ENCODE measurements around the gene GSAP.

Gene GSAP

DNA sequence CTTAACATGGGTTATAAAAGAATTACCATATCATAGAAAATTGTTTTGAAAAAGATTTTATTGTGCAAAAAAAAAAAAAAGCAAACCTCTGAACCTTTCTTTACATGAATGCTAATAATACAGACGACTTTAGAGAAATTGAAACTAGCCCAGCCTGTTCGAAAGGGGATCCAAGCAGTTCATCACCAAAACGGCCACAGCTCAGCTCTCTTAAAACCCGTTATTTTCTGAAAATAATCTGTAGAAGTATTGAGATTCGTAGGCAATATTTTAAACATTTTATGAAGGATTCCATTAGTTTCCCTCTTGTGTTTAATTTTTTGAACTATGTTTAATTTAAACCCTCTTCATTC, 9.9 kb upstream of the GSAP start:
- TF ChIP-seq POLR2A (IDR thresholded peaks at IDR 0.05; ENCODE audit: low read length): no peak
- no peak for TF ChIP-seq GATA1 (IDR thresholded peaks at IDR 0.05; ENCODE audit: low read depth, low read length)
- no peak for DNase-seq

- TF ChIP-seq GATA1 (IDR thresholded peaks at IDR 0.05; ENCODE audit: low read depth, low read length) (no peak), POLR2A (IDR thresholded peaks at IDR 0.05; ENCODE audit: low read length) (no peak)
- no peak for DNase-seq
Measured at GRCh38 chr7:77425101-77426051, 9.2 kb upstream of the GSAP start.

DNA sequence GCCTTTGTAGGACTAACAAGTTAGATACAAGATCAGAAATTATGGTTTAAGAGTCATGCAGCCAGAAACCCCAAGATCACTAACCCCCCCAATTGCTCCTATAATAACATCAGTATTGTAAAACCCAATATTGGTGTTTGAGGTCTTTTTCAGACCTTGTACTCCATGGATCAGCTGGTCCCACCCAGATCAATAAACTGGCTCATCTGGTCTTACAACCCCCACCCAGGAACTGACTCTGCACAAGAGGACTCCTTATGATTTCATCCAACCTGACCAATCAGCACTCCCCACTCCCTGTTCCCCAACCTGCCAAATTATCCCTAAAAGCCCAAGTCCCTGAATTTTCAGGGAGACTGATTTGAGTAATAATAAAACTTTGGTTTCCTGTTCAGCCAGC, 6.4 kb upstream of the GSAP start:
- no peak for TF ChIP-seq POLR2A (IDR thresholded peaks at IDR 0.05; ENCODE audit: low read length)
- no peak for TF ChIP-seq GATA1 (IDR thresholded peaks at IDR 0.05; ENCODE audit: low read depth, low read length)
- no peak for DNase-seq

DNA sequence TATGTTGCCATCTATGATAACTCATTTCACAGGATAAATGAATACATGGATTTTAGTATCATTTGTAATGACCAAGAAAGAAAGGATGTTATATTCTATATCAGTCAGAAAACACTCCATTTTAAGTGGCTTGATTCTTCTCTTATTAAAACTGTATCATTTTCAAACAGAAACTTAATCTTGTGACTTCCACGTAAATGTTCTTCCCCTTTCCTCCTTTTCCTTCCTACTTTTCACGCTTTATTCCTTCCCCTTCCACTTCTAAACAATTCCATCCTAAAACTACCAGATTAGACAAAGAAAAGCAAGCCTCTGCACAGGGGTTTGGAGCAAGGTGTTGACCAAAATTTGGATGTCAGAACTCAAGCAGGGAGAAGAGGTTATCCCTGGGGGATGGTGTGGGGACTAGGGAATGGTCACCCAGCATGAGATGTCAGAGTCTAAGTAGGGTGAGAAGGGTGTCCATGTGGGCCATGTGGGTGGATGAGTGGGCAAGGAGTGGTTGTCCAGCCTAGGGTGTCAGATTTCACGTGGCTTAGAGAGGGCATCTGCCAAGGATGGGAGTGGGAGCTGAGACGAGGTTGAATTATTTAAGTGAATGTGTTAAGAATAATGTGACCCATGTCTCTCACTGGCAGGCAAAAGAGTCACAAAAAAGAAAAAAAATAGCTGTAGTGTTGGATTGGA, 5.0 kb upstream of the GSAP start:
- no peak for DNase-seq
- TF ChIP-seq POLR2A (IDR thresholded peaks at IDR 0.05; ENCODE audit: low read length): no peak
- TF ChIP-seq GATA1 (IDR thresholded peaks at IDR 0.05; ENCODE audit: low read depth, low read length): no peak

GRCh38 chr7:77420438-77420837, 4.3 kb upstream of the GSAP start:
- DNase-seq: no peak
- TF ChIP-seq POLR2A (IDR thresholded peaks at IDR 0.05; ENCODE audit: low read length) (no peak), GATA1 (IDR thresholded peaks at IDR 0.05; ENCODE audit: low read depth, low read length) (no peak)

DNA sequence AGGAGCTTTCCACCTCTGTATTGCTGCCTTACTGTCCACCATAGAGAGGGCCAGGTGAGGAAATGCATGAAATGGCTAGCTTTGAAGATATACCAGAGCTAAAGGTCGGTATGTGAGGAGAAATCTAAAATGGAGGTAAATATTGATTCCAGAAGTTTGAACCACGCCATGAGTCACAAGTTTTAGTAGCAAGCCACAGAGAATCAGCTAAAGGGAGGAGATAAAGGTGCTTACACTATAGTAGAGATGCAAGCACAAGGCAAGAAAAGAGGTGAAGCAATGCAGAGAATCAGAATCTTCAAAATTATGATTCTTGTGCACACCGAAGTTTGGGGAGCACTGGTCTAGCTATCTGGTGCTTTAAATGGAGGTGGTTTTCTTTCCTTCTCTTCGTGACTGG, 3.0 kb upstream of the GSAP start:
- no peak for TF ChIP-seq GATA1 (IDR thresholded peaks at IDR 0.05; ENCODE audit: low read depth, low read length)
- no peak for TF ChIP-seq POLR2A (IDR thresholded peaks at IDR 0.05; ENCODE audit: low read length)
- DNase-seq: no peak

GRCh38 chr7:77417801-77418200, 1.7 kb upstream of the GSAP start:
- DNase-seq: no peak
- TF ChIP-seq GATA1 (IDR thresholded peaks at IDR 0.05; ENCODE audit: low read depth, low read length) (no peak), POLR2A (IDR thresholded peaks at IDR 0.05; ENCODE audit: low read length) (no peak)

DNA sequence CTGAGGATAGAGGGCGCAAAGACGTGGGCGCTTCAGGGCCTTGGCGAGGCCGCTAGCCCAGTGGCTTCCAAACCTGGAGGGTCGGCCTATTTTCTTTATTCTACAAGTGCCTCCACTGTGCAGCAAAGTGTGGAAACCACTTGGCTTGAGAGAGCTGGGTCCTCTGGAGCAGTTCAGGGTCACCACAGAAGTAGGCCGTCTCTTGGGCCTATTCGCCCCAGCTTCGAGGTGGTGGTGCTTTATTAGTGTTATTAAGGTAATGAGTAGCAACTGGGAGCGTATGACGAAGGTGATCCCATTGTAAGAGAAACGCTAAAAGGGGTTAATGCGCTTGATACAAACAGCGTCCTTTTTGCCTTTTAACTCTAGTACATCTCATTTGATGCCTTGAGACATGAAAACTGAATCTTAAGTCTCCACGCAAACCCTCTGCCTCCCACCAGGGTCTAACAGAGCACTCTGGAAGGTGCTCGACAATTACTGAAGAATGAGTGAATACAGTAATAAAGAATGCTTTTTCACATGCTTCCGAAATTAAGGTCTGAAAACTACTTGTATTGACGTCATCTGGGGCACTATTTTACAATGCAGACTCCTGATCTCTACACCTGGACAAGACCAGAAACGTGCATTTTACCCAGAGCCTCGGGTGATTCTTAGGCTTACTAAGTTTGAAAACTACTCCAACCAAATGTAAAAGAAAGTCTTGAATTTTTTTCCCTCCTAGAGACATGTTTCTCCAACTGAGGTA, 647 bp upstream of the GSAP start:
- peak in 1 of 2 experiments; percentile 43 for DNase-seq
- no peak for TF ChIP-seq GATA1 (IDR thresholded peaks at IDR 0.05; ENCODE audit: low read depth, low read length)
- no peak for TF ChIP-seq POLR2A (IDR thresholded peaks at IDR 0.05; ENCODE audit: low read length)

DNA sequence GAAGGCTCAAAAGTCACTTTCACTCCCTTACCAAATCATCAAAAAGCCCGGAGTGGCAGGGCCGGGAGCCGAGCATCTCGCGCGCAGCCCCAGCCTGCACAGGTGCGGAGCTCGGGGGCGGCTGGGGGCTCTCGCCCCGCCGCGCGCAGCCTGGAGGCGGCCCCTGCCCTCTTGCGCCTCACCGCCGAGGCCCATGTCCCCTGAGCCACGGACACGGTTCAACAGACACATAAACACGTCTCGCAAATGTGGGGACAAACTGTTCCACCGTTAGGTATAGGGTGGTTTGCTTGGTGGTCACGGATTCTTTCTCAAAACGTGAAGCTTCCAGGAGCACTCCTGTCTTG, 700 bp downstream of the GSAP start:
- peak; percentile 35 to 41 for DNase-seq
- TF ChIP-seq GATA1 (IDR thresholded peaks at IDR 0.05; ENCODE audit: low read depth, low read length) (no peak), POLR2A (IDR thresholded peaks at IDR 0.05; ENCODE audit: low read length) (no peak)

- TF ChIP-seq POLR2A (IDR thresholded peaks at IDR 0.05; ENCODE audit: low read length) (no peak), GATA1 (IDR thresholded peaks at IDR 0.05; ENCODE audit: low read depth, low read length) (no peak)
- no peak for DNase-seq
Measured at GRCh38 chr7:77413861-77414424, 2.2 kb downstream of the GSAP start.

GRCh38 chr7:77413128-77413527, 3.0 kb downstream of the GSAP start:
- TF ChIP-seq POLR2A (IDR thresholded peaks at IDR 0.05; ENCODE audit: low read length) (no peak), GATA1 (IDR thresholded peaks at IDR 0.05; ENCODE audit: low read depth, low read length) (no peak)
- DNase-seq: no peak

- no peak for DNase-seq
- no peak for TF ChIP-seq GATA1 (IDR thresholded peaks at IDR 0.05; ENCODE audit: low read depth, low read length)
- TF ChIP-seq POLR2A (IDR thresholded peaks at IDR 0.05; ENCODE audit: low read length): no peak
Measured at GRCh38 chr7:77409739-77410547, 6.2 kb downstream of the GSAP start.
